ENCODE measurements around the gene PDGFRB.

DNA sequence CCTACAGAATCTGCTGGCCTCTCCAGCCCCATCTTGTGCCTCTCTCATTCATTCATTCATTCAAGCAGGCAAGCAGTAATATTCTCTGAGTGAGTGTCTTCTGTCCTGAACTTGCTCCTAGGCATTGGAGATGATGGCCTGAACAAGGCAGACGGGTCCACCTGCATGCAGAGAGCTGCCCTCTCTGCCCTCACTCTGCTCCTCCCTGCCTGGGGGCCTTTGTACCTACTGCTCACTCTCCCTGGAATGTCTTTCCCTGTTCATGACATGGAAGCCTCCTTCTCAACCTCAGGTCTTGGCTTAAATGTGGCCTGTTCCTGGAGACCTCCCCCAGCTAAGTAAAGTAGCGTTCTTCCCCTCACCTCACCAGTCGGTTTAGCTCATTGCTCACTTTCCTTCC lies 17.5 kb upstream of the PDGFRB start:
- TF ChIP-seq, protein P1, sequence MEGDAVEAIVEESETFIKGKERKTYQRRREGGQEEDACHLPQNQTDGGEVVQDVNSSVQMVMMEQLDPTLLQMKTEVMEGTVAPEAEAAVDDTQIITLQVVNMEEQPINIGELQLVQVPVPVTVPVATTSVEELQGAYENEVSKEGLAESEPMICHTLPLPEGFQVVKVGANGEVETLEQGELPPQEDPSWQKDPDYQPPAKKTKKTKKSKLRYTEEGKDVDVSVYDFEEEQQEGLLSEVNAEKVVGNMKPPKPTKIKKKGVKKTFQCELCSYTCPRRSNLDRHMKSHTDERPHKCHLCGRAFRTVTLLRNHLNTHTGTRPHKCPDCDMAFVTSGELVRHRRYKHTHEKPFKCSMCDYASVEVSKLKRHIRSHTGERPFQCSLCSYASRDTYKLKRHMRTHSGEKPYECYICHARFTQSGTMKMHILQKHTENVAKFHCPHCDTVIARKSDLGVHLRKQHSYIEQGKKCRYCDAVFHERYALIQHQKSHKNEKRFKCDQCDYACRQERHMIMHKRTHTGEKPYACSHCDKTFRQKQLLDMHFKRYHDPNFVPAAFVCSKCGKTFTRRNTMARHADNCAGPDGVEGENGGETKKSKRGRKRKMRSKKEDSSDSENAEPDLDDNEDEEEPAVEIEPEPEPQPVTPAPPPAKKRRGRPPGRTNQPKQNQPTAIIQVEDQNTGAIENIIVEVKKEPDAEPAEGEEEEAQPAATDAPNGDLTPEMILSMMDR (IDR thresholded peaks at IDR 0.05): no peak
- TF ChIP-seq POLR2A (IDR thresholded peaks at IDR 0.05): no peak

Data from body of pancreas (tissue), 4 donors.